Keratinocyte (primary cell): ENCODE data around the gene TIGIT. TPM values are rescaled to one million over a fixed set of nuclear protein-coding genes. Genes with fewer than 3 reads are reported as not detected.

Experiments used
- DNase-seq: peaks from one replicate; pipeline ENCODE4 v3.0.0-alpha.2; 2011; ENCODE audit warnings: low read depth, missing footprints, low spot score
- FAIRE-seq: peaks from 2 replicates; lab custom pipeline; 2011; peaks lifted over from hg19 to GRCh38; lab: Jason Lieb, UNC
- H2AFZ ChIP-seq: 2 replicates; pipeline ENCODE4 v1.6.0; 2012; ENCODE audit warnings: low read length, control low read depth, inconsistent platforms; ENCODE audit not compliant: control insufficient read depth
- H3K27ac ChIP-seq: 2 replicates; pipeline ENCODE4 v1.5.1; 2011; ENCODE audit warnings: low read length; ENCODE audit not compliant: control insufficient read depth, insufficient read depth
- H3K27me3 ChIP-seq: 3 replicates; pipeline ENCODE4 v1.6.0; 2011; ENCODE audit warnings: low read length; ENCODE audit not compliant: control insufficient read depth, insufficient read depth; ENCODE audit errors: extremely low read depth
- H3K36me3 ChIP-seq, 2 experiments: 2 replicates in 1 of 2; 3 replicates in 1 of 2; pipeline ENCODE4 v1.5.1; 2011; ENCODE audit warnings: low read length in 2 of 2, mild to moderate bottlenecking in 1 of 2; ENCODE audit not compliant: control insufficient read depth in 2 of 2, insufficient read depth in 2 of 2; ENCODE audit errors: extremely low read depth in 1 of 2
- H3K4me1 ChIP-seq: 3 replicates; pipeline ENCODE4 v1.5.1; 2011; ENCODE audit warnings: low read length; ENCODE audit not compliant: control insufficient read depth, insufficient read depth; ENCODE audit errors: extremely low read depth
- H3K4me2 ChIP-seq: 3 replicates; pipeline ENCODE4 v1.6.0; 2011; ENCODE audit warnings: low read depth, low read length; ENCODE audit not compliant: control insufficient read depth, insufficient read depth; ENCODE audit errors: extremely low read depth
- H3K4me3 ChIP-seq, 3 experiments: fragments of 200-600 bp in 1 of 3; sonication (generic) in 1 of 3; 2 replicates in 2 of 3; 3 replicates in 1 of 3; pipeline ENCODE4 v1.5.1; 2011 to 2016; ENCODE audit warnings: low read length in 3 of 3, mild to moderate bottlenecking in 3 of 3, control low read depth in 2 of 3, inconsistent platforms in 1 of 3, low read depth in 1 of 3, mixed read lengths in 1 of 3, mixed run types in 1 of 3, moderate library complexity in 1 of 3; ENCODE audit not compliant: control insufficient read depth in 2 of 3, insufficient read depth in 2 of 3; ENCODE audit errors: extremely low read depth in 1 of 3
- H3K79me2 ChIP-seq: 2 replicates; pipeline ENCODE4 v1.6.0; 2012; ENCODE audit warnings: low read length; ENCODE audit not compliant: control insufficient read depth, insufficient read depth
- H3K9ac ChIP-seq: 3 replicates; pipeline ENCODE4 v1.6.0; 2011; ENCODE audit warnings: low read length; ENCODE audit not compliant: control insufficient read depth, insufficient read depth; ENCODE audit errors: extremely low read depth
- H3K9me1 ChIP-seq: 3 replicates; pipeline ENCODE4 v1.6.0; 2011; ENCODE audit warnings: low read length; ENCODE audit not compliant: control insufficient read depth, insufficient read depth; ENCODE audit errors: extremely low read depth
- H3K9me3 ChIP-seq: 2 replicates; pipeline ENCODE4 v1.5.1; 2012; ENCODE audit warnings: low read depth, low read length; ENCODE audit not compliant: control insufficient read depth
- H4K20me1 ChIP-seq: 3 replicates; pipeline ENCODE4 v1.6.0; 2011; ENCODE audit warnings: low read length; ENCODE audit not compliant: control insufficient read depth, insufficient read depth; ENCODE audit errors: extremely low read depth
- EZH2 ChIP-seq: IDR thresholded peaks from one replicate; pipeline ENCODE4 v1.6.1; 2012; ENCODE audit warnings: inconsistent platforms, mild to moderate bottlenecking, low read length, moderate library complexity
- dilution Hi-C: fragments of 300-500 bp; cut with MboI; formaldehyde crosslinking; loops from one replicate; pipeline ENCODE4 v1.7.0; 2020; ENCODE audit warnings: low sequenced_read_pairs; ENCODE audit not compliant: extremely low pct_ligation_motif_present
- polyA plus RNA-seq, 5 experiments: library from polyadenylated mRNA; depleted of rRNA in 3 of 5; stranded (reverse) in 3 of 5; stranded (forward) in 1 of 5; unstranded in 1 of 5; fragments of >200 nt; gene quantifications; 1 replicate in 1 of 5; 2 replicates in 3 of 5; 3 replicates in 1 of 5; pipeline versions ENCODE4 v1.2.1 to v1.2.3, GENCODE V29; 2011 to 2012; ENCODE audit warnings: missing spikeins in 2 of 5, low read depth in 1 of 5, low replicate concordance in 1 of 5
- TF ChIP-seq, protein P1 (sequence below), 3 experiments: IDR thresholded peaks in 1 of 3; conservative IDR thresholded peaks in 1 of 3; optimal IDR thresholded peaks in 1 of 3; 2 replicates in 2 of 3; 3 replicates in 1 of 3; pipeline versions ENCODE3 to v1.5.1; 2011; ENCODE audit warnings: low read length in 3 of 3, mild to moderate bottlenecking in 3 of 3, moderate library complexity in 2 of 3, control low read depth in 1 of 3, inconsistent platforms in 1 of 3; ENCODE audit not compliant: insufficient read depth in 2 of 3; ENCODE audit errors: extremely low read depth in 1 of 3

TIGIT gene
- polyA plus RNA-seq, 1 donor (not counting 4 experiments of a cell fraction or from before 2014, with no cell fraction given) = not detected

DNA sequence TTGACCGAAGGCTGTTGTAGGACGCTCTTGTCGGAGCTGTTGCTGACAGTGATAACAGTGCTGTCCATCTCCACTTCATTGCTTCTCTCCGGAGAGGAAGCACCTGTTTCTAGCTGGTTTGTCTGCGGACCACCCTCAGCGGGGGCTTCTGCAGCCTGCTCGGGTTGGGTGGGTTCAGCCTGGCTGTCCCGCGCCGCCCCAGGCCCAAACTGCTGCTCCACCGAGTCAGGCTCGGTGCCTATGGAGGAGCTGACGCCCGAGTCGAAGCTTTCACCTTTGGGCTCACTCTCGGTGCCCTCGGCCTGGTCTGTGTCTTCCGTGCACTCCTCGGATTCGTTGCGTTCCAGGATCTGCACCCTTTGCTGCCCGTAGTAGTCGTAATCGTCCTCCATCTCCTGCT is 56.9 kb downstream of the TIGIT start:
- Histone ChIP-seq H3K9me1 (no peaks in the 10 kb centered on the region), H3K4me3 (no peak overlapping the region), H3K9ac (no peak overlapping the region), H3K36me3 (no peaks in the 10 kb centered on the region), H4K20me1 (no peaks in the 10 kb centered on the region), H3K79me2 (no peaks in the 10 kb centered on the region), H3K4me1 (no peaks in the 10 kb centered on the region), H2AFZ (no peak overlapping the region), H3K4me2 (no peak overlapping the region), H3K9me3 (no peaks in the 10 kb centered on the region), H3K27me3 (no peaks in the 10 kb centered on the region), H3K27ac (no peak overlapping the region)
- dilution Hi-C loops = no loop called here
- FAIRE-seq = no peak
- no peak for DNase-seq
- TF ChIP-seq, protein P1, sequence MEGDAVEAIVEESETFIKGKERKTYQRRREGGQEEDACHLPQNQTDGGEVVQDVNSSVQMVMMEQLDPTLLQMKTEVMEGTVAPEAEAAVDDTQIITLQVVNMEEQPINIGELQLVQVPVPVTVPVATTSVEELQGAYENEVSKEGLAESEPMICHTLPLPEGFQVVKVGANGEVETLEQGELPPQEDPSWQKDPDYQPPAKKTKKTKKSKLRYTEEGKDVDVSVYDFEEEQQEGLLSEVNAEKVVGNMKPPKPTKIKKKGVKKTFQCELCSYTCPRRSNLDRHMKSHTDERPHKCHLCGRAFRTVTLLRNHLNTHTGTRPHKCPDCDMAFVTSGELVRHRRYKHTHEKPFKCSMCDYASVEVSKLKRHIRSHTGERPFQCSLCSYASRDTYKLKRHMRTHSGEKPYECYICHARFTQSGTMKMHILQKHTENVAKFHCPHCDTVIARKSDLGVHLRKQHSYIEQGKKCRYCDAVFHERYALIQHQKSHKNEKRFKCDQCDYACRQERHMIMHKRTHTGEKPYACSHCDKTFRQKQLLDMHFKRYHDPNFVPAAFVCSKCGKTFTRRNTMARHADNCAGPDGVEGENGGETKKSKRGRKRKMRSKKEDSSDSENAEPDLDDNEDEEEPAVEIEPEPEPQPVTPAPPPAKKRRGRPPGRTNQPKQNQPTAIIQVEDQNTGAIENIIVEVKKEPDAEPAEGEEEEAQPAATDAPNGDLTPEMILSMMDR (optimal IDR thresholded peaks at IDR 0.05 in 1 of 3, IDR thresholded peaks at IDR 0.05 in 1 of 3, conservative IDR thresholded peaks at IDR 0.05 in 1 of 3; ENCODE audit: extremely low read depth in 1 of 3, insufficient read depth in 2 of 3, low read length in 3 of 3) = no peak
- no peak for TF ChIP-seq EZH2

DNA sequence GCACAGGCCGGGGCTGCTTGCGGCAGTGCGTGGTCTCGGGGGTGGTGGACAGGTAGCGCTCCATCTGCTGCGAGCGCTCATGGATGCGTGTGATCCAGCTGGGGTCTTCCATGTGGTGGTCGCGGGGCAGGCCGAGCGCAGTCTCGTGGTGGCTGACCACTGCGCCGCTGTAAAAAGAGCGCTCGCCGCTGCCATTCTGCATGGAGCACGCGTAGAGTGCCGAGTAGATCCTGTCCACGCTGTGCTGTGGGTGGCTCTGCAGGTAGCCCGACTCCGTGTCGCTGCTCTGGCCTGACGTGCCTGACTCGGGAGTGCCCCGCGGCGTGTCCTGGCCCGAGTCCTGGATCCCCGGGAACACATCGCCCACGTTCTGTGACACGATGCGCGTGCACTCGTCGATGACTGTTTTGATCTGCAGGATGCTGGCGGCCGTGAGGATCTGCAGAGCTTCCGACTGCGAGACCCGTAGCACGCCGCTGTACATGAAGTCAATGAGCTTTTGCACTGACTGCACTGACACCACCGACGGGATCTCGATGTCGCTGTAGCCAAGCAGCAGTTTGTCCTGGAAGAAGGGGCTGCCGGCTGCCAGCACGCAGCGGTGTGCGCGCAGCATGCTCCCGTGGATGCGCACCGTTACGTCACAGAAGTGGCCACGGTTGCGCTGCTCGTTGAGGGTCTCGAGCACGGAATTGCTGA is 57.4 kb downstream of the TIGIT start:
- Histone ChIP-seq H3K4me2 (no peak overlapping the region), H2AFZ (no peak overlapping the region), H3K36me3 (no peaks in the 10 kb centered on the region), H3K4me1 (no peaks in the 10 kb centered on the region), H3K27me3 (no peaks in the 10 kb centered on the region), H3K9me1 (no peaks in the 10 kb centered on the region), H4K20me1 (no peaks in the 10 kb centered on the region), H3K27ac (no peak overlapping the region), H3K4me3 (no peak overlapping the region), H3K79me2 (no peaks in the 10 kb centered on the region), H3K9me3 (no peaks in the 10 kb centered on the region), H3K9ac (no peak overlapping the region)
- dilution Hi-C loops = no loop called here
- TF ChIP-seq EZH2 = no peak
- TF ChIP-seq, protein P1 (optimal IDR thresholded peaks at IDR 0.05 in 1 of 3, IDR thresholded peaks at IDR 0.05 in 1 of 3, conservative IDR thresholded peaks at IDR 0.05 in 1 of 3; ENCODE audit: extremely low read depth in 1 of 3, insufficient read depth in 2 of 3, low read length in 3 of 3) = no peak
- FAIRE-seq (no peak), DNase-seq (no peak)
